ENCODE data around the gene SENP3. TPM values are rescaled to one million over a fixed set of nuclear protein-coding genes. Genes with fewer than 3 reads are reported as not detected.

Gene SENP3
- 80.6 and 83.1 TPM in 2 replicates for total RNA-seq (2021)
- long read RNA-seq, partial matches to known transcripts: 1 of 3 reads
- long read RNA-seq, other reads (novel, unspliced or antisense): 0 of 3 reads

DNA sequence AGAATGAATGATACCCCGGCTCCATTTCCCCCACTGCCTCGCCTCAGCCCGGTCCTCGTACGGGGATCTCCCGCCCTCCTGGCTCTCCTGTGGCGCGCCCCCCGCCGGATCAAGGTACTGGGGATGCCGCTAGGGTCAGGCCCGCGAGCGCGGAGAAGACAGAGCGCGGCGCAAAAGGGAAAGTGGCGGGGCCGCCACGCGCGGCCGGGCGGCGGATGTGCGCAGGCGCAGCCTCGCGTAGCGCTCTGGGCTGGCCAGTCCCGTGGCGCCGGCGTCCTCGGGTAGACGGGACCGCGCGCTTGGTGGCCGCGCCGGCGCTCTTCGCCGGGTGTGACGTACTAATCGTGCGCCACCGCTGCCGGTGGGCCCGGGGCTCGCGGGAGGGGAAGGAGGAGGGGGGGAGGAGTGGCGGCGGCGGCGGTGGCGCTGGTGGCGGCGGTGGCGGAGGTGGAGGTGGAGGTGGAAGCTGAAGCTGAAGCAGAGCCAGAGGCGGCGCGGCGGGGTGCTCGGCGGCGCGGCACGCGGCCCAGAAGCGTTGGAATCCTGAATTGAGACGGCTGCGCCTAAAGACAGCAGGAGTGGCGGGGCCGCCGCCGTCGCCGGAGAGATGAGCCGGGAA, at the start of gene SENP3:
SENP3 (plus strand) TSS at position 331 of the 619 bp plus-strand sequence. CDS start 1,158 bp downstream, outside the sequence.
- H3K79me2 ChIP-seq (ENCODE audit: insufficient read depth, low read length): peaks cover 8% of the 10 kb centered on the region; the same call in 1 of the 2 replicates
- 0 out of 2 replicates have a peak, but pooled peaks cover 2% of the 10 kb centered on the region for H3K4me1 ChIP-seq (ENCODE audit: insufficient read depth, low read length)
- Mint-ChIP-seq H3K36me3 (ENCODE audit: insufficient read depth in 1 of 3, low read depth in 3 of 3) (peaks cover 12 to 36% (median 36%) of the 10 kb centered on the region in 3 experiments; a peak in 6 of 7 replicates), H3K4me1 (peaks cover 36 to 50% of the 10 kb centered on the region in 2 experiments), H3K27ac (peak within 1 kb of the TSS; percentile 92 to 98 (median 97)), H3K9me3 (no peaks in the 10 kb centered on the region), H3K27me3 (ENCODE audit: low read depth) (no peaks in the 10 kb centered on the region), H3K4me3 (peak within 1 kb of the TSS; percentile 90 to 91)
- H2BK20ac ChIP-seq (ENCODE audit: low read depth, low read length, poor library complexity, severe bottlenecking): no peak within 1 kb of the TSS
- TF ChIP-seq, protein P1, sequence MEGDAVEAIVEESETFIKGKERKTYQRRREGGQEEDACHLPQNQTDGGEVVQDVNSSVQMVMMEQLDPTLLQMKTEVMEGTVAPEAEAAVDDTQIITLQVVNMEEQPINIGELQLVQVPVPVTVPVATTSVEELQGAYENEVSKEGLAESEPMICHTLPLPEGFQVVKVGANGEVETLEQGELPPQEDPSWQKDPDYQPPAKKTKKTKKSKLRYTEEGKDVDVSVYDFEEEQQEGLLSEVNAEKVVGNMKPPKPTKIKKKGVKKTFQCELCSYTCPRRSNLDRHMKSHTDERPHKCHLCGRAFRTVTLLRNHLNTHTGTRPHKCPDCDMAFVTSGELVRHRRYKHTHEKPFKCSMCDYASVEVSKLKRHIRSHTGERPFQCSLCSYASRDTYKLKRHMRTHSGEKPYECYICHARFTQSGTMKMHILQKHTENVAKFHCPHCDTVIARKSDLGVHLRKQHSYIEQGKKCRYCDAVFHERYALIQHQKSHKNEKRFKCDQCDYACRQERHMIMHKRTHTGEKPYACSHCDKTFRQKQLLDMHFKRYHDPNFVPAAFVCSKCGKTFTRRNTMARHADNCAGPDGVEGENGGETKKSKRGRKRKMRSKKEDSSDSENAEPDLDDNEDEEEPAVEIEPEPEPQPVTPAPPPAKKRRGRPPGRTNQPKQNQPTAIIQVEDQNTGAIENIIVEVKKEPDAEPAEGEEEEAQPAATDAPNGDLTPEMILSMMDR (conservative IDR thresholded peaks at IDR 0.05): no peak
- no peak within 1 kb of the TSS for H2AFZ ChIP-seq (ENCODE audit: low read length)
- H4K20me1 ChIP-seq (ENCODE audit: control insufficient read depth, insufficient read depth, insufficient read length): no peaks in the 10 kb centered on the region
- no peak within 1 kb of the TSS for H2AK5ac ChIP-seq (ENCODE audit: insufficient read length, low read length)
- H4K8ac ChIP-seq (replicated peaks; ENCODE audit: insufficient read length, low read depth, low read length): no peak within 1 kb of the TSS
- peak within 1 kb of the TSS; percentile 82 for H3K4me2 ChIP-seq (ENCODE audit: insufficient read depth, insufficient read length, low read length)
- no peak within 1 kb of the TSS for H2BK15ac ChIP-seq (ENCODE audit: low read depth, low read length)
- H4K91ac ChIP-seq (ENCODE audit: insufficient read length, low read depth, low read length): no peak within 1 kb of the TSS
- no peak within 1 kb of the TSS for H2BK12ac ChIP-seq (ENCODE audit: insufficient read length, low read depth, low read length)
- peaks cover 15% of the 10 kb centered on the region for H3K79me1 ChIP-seq (ENCODE audit: insufficient read depth, low read depth, low read length, poor library complexity, severe bottlenecking)
- no peaks in the 10 kb centered on the region for H3K27me3 ChIP-seq (ENCODE audit: insufficient read depth, low read length)
- H3K9me3 ChIP-seq (ENCODE audit: control insufficient read depth, low read depth, low read length): no peaks in the 10 kb centered on the region
- H2BK5ac ChIP-seq (ENCODE audit: insufficient read length, low read length): no peak within 1 kb of the TSS
- DNase-seq: peak; percentile 94
- H3K23ac ChIP-seq (ENCODE audit: insufficient read length, low read depth, low read length): no peak within 1 kb of the TSS
- no peak within 1 kb of the TSS for H3K56ac ChIP-seq (ENCODE audit: insufficient read length, low read depth, low read length)
- H3K4ac ChIP-seq (ENCODE audit: low read depth, low read length): no peak within 1 kb of the TSS
- no CpG with 5 or more reads among the region's 82 CpGs for whole genome bisulfite sequencing (ENCODE audit: extremely low coverage, insufficient read length, low lambda C conversion rate)
- peak within 1 kb of the TSS; percentile 88 for H3K18ac ChIP-seq (ENCODE audit: insufficient read length, low read depth, low read length)
- H3K27ac ChIP-seq (ENCODE audit: insufficient read length, low read depth, low read length): no peak within 1 kb of the TSS
- H2BK120ac ChIP-seq (ENCODE audit: low read depth, low read length, poor library complexity, severe bottlenecking): no peak within 1 kb of the TSS
- peaks cover 9% of the 10 kb centered on the region for H3K23me2 ChIP-seq (ENCODE audit: insufficient read length, low read depth, low read length, poor library complexity, severe bottlenecking)
- no peak within 1 kb of the TSS for H4K5ac ChIP-seq (ENCODE audit: insufficient read length, low read depth, low read length)
- H3K14ac ChIP-seq (ENCODE audit: insufficient read depth, low read length): peak within 1 kb of the TSS; percentile 88
- peak within 1 kb of the TSS; percentile 70 for H3K9ac ChIP-seq (ENCODE audit: extremely low read depth, insufficient read length, low read length)
- H3T11ph ChIP-seq (ENCODE audit: low read length): no peak within 1 kb of the TSS
